Mucosa of descending colon (tissue), 3 donors: ENCODE results near the gene FAM53B. TPM values are rescaled to one million over a fixed set of nuclear protein-coding genes. Genes with fewer than 3 reads are reported as not detected.
A peak's percentile ranks its signal among the peaks of the same experiment; 100 is the strongest.

Experiments used
- ATAC-seq: fragments of 200-7000 bp; cut with Tn5 transposase; one replicate; pipeline ENCODE4 v1.9.1; 2020; ENCODE audit warnings: mild to moderate bottlenecking, moderate library complexity
- DNase-seq, 3 donors: peaks; one replicate each; pipeline ENCODE4 v3.0.0-alpha.2; 2020
- H3K36me3 ChIP-seq: fragments of 200-600 bp; one replicate; pipeline ENCODE4 v1.8.0; 2021; ENCODE audit warnings: low read depth, mild to moderate bottlenecking
- H3K4me1 ChIP-seq: fragments of 200-600 bp; one replicate; pipeline ENCODE4 v1.8.0; 2021; ENCODE audit warnings: low read depth, mild to moderate bottlenecking
- H3K4me3 ChIP-seq: fragments of 200-600 bp; one replicate; pipeline ENCODE4 v1.8.0; 2021; ENCODE audit warnings: mild to moderate bottlenecking
- H3K9me3 ChIP-seq: fragments of 200-600 bp; one replicate; pipeline ENCODE4 v1.8.0; 2021; ENCODE audit warnings: mild to moderate bottlenecking
- CTCF ChIP-seq: fragments of 200-600 bp; IDR thresholded peaks from one replicate; pipeline ENCODE4 v1.8.0; 2022; ENCODE audit warnings: antibody characterized with exemption, mild to moderate bottlenecking
- intact Hi-C, 2 donors: fragments of 100-400 bp; cut with DNase I in 1 of 2; cut with micrococcal nuclease in 1 of 2; formaldehyde crosslinking; loops; one replicate each; pipeline versions ENCODE4 v1.11.0 to v1.11.1; 2022; cut with DNase I, micrococcal nuclease
- total RNA-seq, 3 donors: library from RNA; stranded (reverse); fragmentation: NEBNext Ultra II Directional in 2 of 3; extraction: Animal tissue kit (Norgen Biotek cat#: 25700) in 2 of 3; gene quantifications; one replicate each; pipeline versions ENCODE4 v1.2.1 to v1.2.4, GENCODE V29; 2021 to 2023
- donor health status: DM: no; HTN: no; CAD: no; lungs with moderate emphysema.
- donor health status: DM: no; HTN: no; CAD: no.
- donor health status: DM: no; HTN: yes; CAD: no.

The FAM53B gene
- total RNA-seq, 3 donors from 2014 or later = 37.2 to 48.0 (median 44.2) TPM

GRCh38 chr10:124681626-124682552 is 62.3 kb downstream of the FAM53B start:
- Histone ChIP-seq H3K4me1 (peaks cover 5% of the 10 kb centered on the region), H3K9me3 (no peaks in the 10 kb centered on the region)
- peak in 1 of 3 donors; percentile 43 for DNase-seq

GRCh38 chr10:124681091-124681490 is 63.1 kb downstream of the FAM53B start:
- Histone ChIP-seq H3K4me3 (no peak overlapping the region), H3K4me1 (peaks cover 8% of the 10 kb centered on the region), H3K9me3 (no peaks in the 10 kb centered on the region), H3K36me3 (no peaks in the 10 kb centered on the region)
- no peak for ATAC-seq
- TF ChIP-seq CTCF = no peak
- intact Hi-C loops = no loop called here
- DNase-seq = peak in 1 of 3 donors; percentile 11

More at GRCh38 chr10:124681626-124682552, 62.3 kb downstream of the FAM53B start:
- Histone ChIP-seq H3K36me3 (no peaks in the 10 kb centered on the region), H3K4me3 (no peak overlapping the region)
- no peak for ATAC-seq
- intact Hi-C loops = no loop called here
- no peak for TF ChIP-seq CTCF

GRCh38 chr10:124680675-124681074 is 63.5 kb downstream of the FAM53B start:
- peaks cover 8% of the 10 kb centered on the region for H3K4me1 ChIP-seq
- H3K36me3 ChIP-seq = no peaks in the 10 kb centered on the region
- ATAC-seq = peak; percentile 50
- no peak for TF ChIP-seq CTCF
- intact Hi-C loops = no loop called here
- peak in 2 of 3 donors; percentile 45 to 61 for DNase-seq
- H3K9me3 ChIP-seq = no peaks in the 10 kb centered on the region
- H3K4me3 ChIP-seq = no peak overlapping the region

GRCh38 chr10:124679401-124679800 is 64.8 kb downstream of the FAM53B start:
- ATAC-seq = no peak
- peak in 1 of 3 donors; percentile 32 for DNase-seq
- no peak overlapping the region for H3K4me3 ChIP-seq
- no peaks in the 10 kb centered on the region for H3K9me3 ChIP-seq
- no peaks in the 10 kb centered on the region for H3K36me3 ChIP-seq
- intact Hi-C loops = no loop called here
- no peak for TF ChIP-seq CTCF
- H3K4me1 ChIP-seq = peaks cover 8% of the 10 kb centered on the region

GRCh38 chr10:124678557-124679240 is 65.5 kb downstream of the FAM53B start:
- H3K4me3 ChIP-seq = no peak overlapping the region
- TF ChIP-seq CTCF = no peak
- intact Hi-C loops = no loop called here
- no peaks in the 10 kb centered on the region for H3K9me3 ChIP-seq
- H3K4me1 ChIP-seq = peaks cover 8% of the 10 kb centered on the region
- H3K36me3 ChIP-seq = no peaks in the 10 kb centered on the region
- ATAC-seq = peak; percentile 35
- DNase-seq = peak in 1 of 3 donors; percentile 44
